ENCODE data around the gene NOP58. TPM values are rescaled to one million over a fixed set of nuclear protein-coding genes. Genes with fewer than 3 reads are reported as not detected.
"Not testable (repeated sequence)": the region's sequence is repeated elsewhere in the genome, so short reads cannot be mapped to it uniquely, and the experiment has no call there.

Gene NOP58
- 61.9 TPM for polyA plus RNA-seq (ENCODE audit: insufficient read length)

GRCh38 chr2:202265467-202266277 lies at the start of gene NOP58:
Gene NOP58, plus strand, starts transcription at chr2:202265763. Its CDS starts 179 bp downstream, at chr2:202265942.
- DNase-seq (ENCODE audit: low read depth): peak; percentile 98

GRCh38 chr2:202221873-202222272 lies 43.7 kb upstream of the NOP58 start:
- DNase-seq (ENCODE audit: low read depth): no peak

- no peak for DNase-seq (ENCODE audit: low read depth)
Observed at GRCh38 chr2:202237787-202238233, 27.8 kb upstream of the NOP58 start.

- DNase-seq (ENCODE audit: low read depth): peak; percentile 90
Observed at GRCh38 chr2:202238234-202239197, 27.0 kb upstream of the NOP58 start, which contains the start of gene SUMO1. Gene SUMO1, minus strand, starts transcription at chr2:202238597. Its CDS starts 146 bp downstream, at chr2:202238451.

GRCh38 chr2:202247710-202248109 lies 17.9 kb upstream of the NOP58 start:
- not testable (repeated sequence) for DNase-seq (ENCODE audit: low read depth)

- no peak for DNase-seq (ENCODE audit: low read depth)
Observed at GRCh38 chr2:202249521-202250253, 15.9 kb upstream of the NOP58 start.

GRCh38 chr2:202251494-202251893 lies 14.1 kb upstream of the NOP58 start:
- DNase-seq (ENCODE audit: low read depth): no peak

GRCh38 chr2:202261531-202261930 lies 4.0 kb upstream of the NOP58 start:
- DNase-seq (ENCODE audit: low read depth): no peak

- DNase-seq (ENCODE audit: low read depth): no peak
Observed at GRCh38 chr2:202267495-202267894, 1.9 kb downstream of the NOP58 start.

- DNase-seq (ENCODE audit: low read depth): no peak
Observed at GRCh38 chr2:202269585-202269984, 4.0 kb downstream of the NOP58 start.

- DNase-seq (ENCODE audit: low read depth): no peak
Observed at GRCh38 chr2:202270487-202270886, 4.9 kb downstream of the NOP58 start.

GRCh38 chr2:202276078-202276720 lies 10.6 kb downstream of the NOP58 start:
- not testable (repeated sequence) for DNase-seq (ENCODE audit: low read depth)

GRCh38 chr2:202278036-202278760 lies 12.6 kb downstream of the NOP58 start:
- DNase-seq (ENCODE audit: low read depth): no peak

GRCh38 chr2:202278944-202279343 lies 13.4 kb downstream of the NOP58 start:
- peak; percentile 29 for DNase-seq (ENCODE audit: low read depth)

- no peak for DNase-seq (ENCODE audit: low read depth)
Observed at GRCh38 chr2:202286595-202286994, 21.0 kb downstream of the NOP58 start.

- DNase-seq (ENCODE audit: low read depth): no peak
Observed at GRCh38 chr2:202289394-202290204, 24.0 kb downstream of the NOP58 start.

GRCh38 chr2:202290316-202290715 lies 24.8 kb downstream of the NOP58 start:
- DNase-seq (ENCODE audit: low read depth): no peak

- DNase-seq (ENCODE audit: low read depth): no peak
Observed at GRCh38 chr2:202290970-202291369, 25.4 kb downstream of the NOP58 start.

GRCh38 chr2:202299712-202300111 lies 34.1 kb downstream of the NOP58 start:
- DNase-seq (ENCODE audit: low read depth): no peak
